Astrocyte (in vitro differentiated cells and primary cell): Measurements from ENCODE around the gene MUSK.

Experiments used
- EZH2 ChIP-seq: IDR thresholded peaks from 2 replicates; pipeline ENCODE4 v1.6.1; 2012; ENCODE audit warnings: mild to moderate bottlenecking, low read length, inconsistent platforms; ENCODE audit not compliant: insufficient read depth
- TF ChIP-seq, protein P1 (sequence below): IDR thresholded peaks from 2 replicates; pipeline ENCODE4 v1.5.1; 2011; ENCODE audit warnings: low read depth, mild to moderate bottlenecking, inconsistent platforms, low read length, moderate library complexity; ENCODE audit not compliant: insufficient read depth

DNA sequence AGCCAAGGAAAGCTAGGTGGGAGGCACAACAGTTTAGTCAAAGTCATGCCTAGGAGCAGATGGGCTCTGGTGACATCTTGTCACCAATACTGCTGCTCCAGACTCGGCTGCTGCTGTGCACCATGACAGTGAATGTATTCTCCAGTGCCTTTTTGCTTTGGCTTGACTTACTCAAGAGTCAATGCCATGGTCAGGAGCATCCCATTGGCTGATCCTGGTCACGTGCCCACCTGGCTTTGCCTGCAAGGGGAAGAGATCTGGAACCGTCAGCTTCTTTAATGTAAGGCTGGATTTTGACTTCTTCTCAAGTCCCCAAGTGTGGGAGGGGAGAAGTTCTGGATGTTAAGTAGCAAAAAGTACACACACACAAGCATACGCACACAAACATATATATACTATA, 19.9 kb upstream of the MUSK start:
- TF ChIP-seq, protein P1, sequence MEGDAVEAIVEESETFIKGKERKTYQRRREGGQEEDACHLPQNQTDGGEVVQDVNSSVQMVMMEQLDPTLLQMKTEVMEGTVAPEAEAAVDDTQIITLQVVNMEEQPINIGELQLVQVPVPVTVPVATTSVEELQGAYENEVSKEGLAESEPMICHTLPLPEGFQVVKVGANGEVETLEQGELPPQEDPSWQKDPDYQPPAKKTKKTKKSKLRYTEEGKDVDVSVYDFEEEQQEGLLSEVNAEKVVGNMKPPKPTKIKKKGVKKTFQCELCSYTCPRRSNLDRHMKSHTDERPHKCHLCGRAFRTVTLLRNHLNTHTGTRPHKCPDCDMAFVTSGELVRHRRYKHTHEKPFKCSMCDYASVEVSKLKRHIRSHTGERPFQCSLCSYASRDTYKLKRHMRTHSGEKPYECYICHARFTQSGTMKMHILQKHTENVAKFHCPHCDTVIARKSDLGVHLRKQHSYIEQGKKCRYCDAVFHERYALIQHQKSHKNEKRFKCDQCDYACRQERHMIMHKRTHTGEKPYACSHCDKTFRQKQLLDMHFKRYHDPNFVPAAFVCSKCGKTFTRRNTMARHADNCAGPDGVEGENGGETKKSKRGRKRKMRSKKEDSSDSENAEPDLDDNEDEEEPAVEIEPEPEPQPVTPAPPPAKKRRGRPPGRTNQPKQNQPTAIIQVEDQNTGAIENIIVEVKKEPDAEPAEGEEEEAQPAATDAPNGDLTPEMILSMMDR: no peak
- no peak for TF ChIP-seq EZH2
